ENCODE measurements around the gene TSHZ2. TPM values are rescaled to one million over a fixed set of nuclear protein-coding genes. Genes with fewer than 3 reads are reported as not detected.

TSHZ2 gene
- total and polyA plus RNA-seq, 9 of the 15 experiments (the other 6 are each of a cell fraction or from before 2014, with no cell fraction given) = 0.03 to 0.20 (median 0.05) TPM; not detected in 4

DNA sequence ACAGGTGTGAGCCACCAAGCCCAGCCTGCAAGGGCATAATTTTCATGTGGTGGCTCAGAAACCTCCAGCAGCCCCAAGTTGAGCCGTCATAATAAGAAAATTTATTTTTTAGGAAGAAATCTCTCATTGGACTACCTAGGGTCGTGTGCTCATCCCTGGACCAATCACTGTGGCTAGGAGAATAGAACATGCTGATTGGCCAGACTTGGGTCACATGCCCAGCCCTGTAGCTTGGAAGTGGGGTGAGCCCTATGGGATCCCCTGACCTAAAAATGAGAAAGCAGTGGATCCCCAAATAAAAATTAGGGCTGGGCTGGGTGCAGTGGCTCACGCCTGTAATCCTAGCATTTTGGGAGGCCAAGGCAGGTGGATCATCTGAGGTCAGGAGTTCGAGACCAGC is 466.2 kb downstream of the TSHZ2 start (continued):
- TF ChIP-seq NR4A1 (CRISPR knock-in tag; IDR thresholded peaks at IDR 0.05) (no peak), NR4A1 (tag; IDR thresholded peaks at IDR 0.05) (no peak), PCBP2 (IDR thresholded peaks at IDR 0.05; ENCODE audit: low read depth, low read length, poor library complexity, severe bottlenecking) (no peak), POU5F1 (IDR thresholded peaks at IDR 0.05; ENCODE audit: borderline replicate concordance, low read depth, low read length, partially characterized antibody) (no peak)

DNA sequence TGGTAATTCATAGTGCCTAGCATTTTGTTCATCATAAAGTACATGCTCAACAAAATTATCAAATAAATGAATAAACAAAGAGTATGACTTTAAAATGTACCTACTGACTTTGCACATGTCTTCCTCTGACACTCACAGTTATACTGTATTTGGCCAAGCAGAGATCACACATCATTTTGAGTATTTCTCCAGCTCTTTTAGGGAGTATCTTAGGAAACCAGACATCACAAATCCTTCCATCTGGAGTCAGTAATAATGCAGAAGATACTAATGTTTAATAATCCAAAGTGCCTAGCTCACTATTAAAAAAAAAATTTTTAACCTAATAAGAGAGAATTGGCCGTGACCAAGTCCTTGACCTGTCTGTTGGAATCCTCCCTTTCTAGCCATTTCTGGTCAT is 466.9 kb downstream of the TSHZ2 start:
- intact Hi-C loops (cut with micrococcal nuclease) (no loop called here), in situ Hi-C loops (cut with MboI) (no loop called here)
- ATAC-seq = no peak
- H3K36me3 ChIP-seq (ENCODE audit: control insufficient read depth, insufficient read depth, low read length) = no peaks in the 10 kb centered on the region
- POLR2A ChIA-PET = no interaction called here
- no peak for DNase-seq (ENCODE audit: extremely low read depth in 1 of 4, low spot score in 3 of 4)
- H3K27me3 ChIP-seq (ENCODE audit: control insufficient read depth in 2 of 2, insufficient read depth in 2 of 2, low read length in 2 of 2) = peaks cover 23 to 29% of the 10 kb centered on the region in 2 experiments; a peak in 4 of 5 replicates
- no peaks in the 10 kb centered on the region for H3K79me2 ChIP-seq (ENCODE audit: control insufficient read depth, insufficient read depth, low read length)
- no peaks in the 10 kb centered on the region for H3K9me1 ChIP-seq (ENCODE audit: control insufficient read depth, insufficient read depth, low read length)
- TF ChIP-seq, protein P1, sequence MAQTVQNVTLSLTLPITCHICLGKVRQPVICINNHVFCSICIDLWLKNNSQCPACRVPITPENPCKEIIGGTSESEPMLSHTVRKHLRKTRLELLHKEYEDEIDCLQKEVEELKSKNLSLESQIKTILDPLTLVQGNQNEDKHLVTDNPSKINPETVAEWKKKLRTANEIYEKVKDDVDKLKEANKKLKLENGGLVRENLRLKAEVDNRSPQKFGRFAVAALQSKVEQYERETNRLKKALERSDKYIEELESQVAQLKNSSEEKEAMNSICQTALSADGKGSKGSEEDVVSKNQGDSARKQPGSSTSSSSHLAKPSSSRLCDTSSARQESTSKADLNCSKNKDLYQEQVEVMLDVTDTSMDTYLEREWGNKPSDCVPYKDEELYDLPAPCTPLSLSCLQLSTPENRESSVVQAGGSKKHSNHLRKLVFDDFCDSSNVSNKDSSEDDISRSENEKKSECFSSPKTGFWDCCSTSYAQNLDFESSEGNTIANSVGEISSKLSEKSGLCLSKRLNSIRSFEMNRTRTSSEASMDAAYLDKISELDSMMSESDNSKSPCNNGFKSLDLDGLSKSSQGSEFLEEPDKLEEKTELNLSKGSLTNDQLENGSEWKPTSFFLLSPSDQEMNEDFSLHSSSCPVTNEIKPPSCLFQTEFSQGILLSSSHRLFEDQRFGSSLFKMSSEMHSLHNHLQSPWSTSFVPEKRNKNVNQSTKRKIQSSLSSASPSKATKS (CRISPR knock-in tag; IDR thresholded peaks at IDR 0.05) = no peak
- TF ChIP-seq HMGN3 (IDR thresholded peaks at IDR 0.05; ENCODE audit: borderline replicate concordance, extremely low read depth, insufficient read length, low read depth, low read length) (no peak), SMAD1 (IDR thresholded peaks at IDR 0.05; ENCODE audit: low read depth, low read length, partially characterized antibody) (no peak), KDM5B (IDR thresholded peaks at IDR 0.05; ENCODE audit: insufficient replicate concordance, low read depth, low read length) (no peak)
- no peak overlapping the region for H2AFZ ChIP-seq (ENCODE audit: low read depth, low read length)
- no peaks in the 10 kb centered on the region; the same call in 1 of the 2 replicates for H3K9me3 ChIP-seq (replicated peaks; ENCODE audit: control insufficient read depth, insufficient read depth, low read depth, low read length)
- H3K27ac ChIP-seq (ENCODE audit: extremely low read depth, low read depth, low read length) = no peak overlapping the region
- no peak overlapping the region for H3K4me3 ChIP-seq
- no peaks in the 10 kb centered on the region for H4K20me1 ChIP-seq (replicated peaks; ENCODE audit: control insufficient read depth, insufficient read depth, low read length)
- CTCF ChIA-PET (ENCODE audit: low intra/inter-chr PET ratio) = no interaction called here
- H3K9ac ChIP-seq (ENCODE audit: insufficient read depth in 1 of 2, low read depth in 2 of 2, low read length in 2 of 2) = no peak overlapping the region
- no peak for FAIRE-seq
- H3K4me1 ChIP-seq (replicated peaks in 1 of 2; ENCODE audit: control insufficient read depth in 2 of 2, insufficient read depth in 2 of 2, low read length in 2 of 2) = no peaks in the 10 kb centered on the region; a peak in 1 of 5 replicates
- BruUV-seq (replicated peaks) = no TSS peak
- H3K4me2 ChIP-seq (ENCODE audit: insufficient read depth, low read length) = no peak overlapping the region
- 6% methylated on average over 1 of the region's 1 CpG for WGBS (ENCODE audit: insufficient coverage, low coverage, missing lambda C conversion rate)
